NCI-H1694 (cell line): ENCODE measurements around the gene ELFN1.

ENCODE experiments used
- DNase-seq: peaks from one replicate; lab custom pipeline; 2025; lab: John Stamatoyannopoulos, UW

Gene ELFN1

GRCh38 chr7:1675673-1676549 is 5.8 kb downstream of the ELFN1 start:
- DNase-seq = no peak

- no peak for DNase-seq
Measured at GRCh38 chr7:1676550-1677078, 6.5 kb downstream of the ELFN1 start.

DNA sequence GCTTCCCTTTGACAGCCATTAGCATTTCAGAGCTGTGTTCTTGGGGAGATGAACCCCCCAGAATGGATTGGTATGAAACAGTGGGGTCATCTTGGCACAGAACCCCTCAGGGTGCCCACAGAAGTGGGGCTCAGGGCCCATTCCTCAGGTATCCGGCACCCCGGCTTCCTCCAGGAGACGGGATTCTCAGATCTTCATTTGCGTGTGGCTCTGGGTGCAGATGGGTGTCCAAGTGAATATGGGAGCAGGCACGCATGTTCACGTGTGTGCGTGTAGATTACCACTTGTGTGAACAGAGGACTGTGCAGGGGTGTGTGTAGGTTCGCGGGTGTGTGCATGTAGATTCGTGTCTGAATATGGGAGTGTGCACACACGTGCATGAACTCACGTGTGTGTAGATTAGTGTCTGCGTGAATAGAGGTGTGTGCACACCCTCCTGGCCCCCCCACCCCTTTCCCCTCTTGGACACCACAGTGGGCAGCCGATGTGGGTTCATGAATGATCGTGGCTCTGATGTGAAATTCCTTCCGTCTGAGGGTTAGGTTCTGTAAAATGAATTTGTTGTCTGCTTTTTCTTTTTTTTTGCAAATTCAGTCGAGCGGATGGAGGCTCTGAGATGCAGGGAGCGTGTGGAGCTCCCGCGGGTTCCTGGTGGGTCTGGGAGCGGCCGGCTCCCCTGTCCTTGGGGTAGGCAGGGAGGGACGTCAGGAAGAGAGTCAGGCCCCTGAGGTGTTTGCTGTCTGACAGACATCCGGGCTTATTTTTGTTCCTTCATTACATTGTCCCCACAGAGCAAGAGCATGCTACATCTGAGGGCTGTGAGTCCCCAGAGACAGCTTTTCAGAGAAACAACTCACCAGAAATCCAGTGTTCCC is 7.4 kb downstream of the ELFN1 start:
- no peak for DNase-seq

GRCh38 chr7:1678081-1678543 is 8.0 kb downstream of the ELFN1 start:
- DNase-seq = no peak

DNA sequence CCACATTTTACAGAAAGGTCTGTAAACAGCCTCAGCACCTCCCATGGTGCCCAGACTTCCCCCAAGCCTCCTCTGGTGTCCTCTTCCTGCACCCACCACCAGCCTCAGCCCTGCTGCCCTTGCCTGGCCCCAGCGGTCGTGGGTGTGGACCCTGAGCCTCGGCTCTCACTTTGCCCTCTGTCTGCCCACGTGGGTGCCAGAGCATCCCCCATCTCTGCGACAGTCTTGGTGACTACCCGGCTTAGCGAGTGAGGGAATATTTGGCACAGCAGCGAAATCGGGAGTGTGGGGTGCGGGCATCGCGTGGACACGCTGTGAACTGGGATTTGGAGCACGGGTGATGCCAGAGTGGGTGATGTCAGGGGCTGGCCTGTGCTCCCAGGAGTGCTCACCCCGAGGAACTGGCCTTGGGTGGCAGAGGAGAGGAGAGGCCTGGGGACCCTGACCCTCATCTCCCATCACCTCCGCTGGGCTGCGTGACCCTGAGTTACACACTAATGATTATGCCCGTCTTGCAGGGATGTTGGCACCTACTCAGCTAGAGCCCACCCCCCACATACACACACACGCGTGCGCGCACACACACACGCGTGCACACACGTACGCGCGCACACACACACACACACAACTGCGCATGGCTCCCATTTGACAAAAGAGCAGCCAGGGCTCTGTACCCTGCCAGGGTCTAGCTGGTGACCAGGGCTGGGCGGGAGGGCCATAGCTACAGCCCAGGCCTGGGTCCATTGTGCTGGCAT is 8.7 kb downstream of the ELFN1 start:
- DNase-seq = no peak

DNA sequence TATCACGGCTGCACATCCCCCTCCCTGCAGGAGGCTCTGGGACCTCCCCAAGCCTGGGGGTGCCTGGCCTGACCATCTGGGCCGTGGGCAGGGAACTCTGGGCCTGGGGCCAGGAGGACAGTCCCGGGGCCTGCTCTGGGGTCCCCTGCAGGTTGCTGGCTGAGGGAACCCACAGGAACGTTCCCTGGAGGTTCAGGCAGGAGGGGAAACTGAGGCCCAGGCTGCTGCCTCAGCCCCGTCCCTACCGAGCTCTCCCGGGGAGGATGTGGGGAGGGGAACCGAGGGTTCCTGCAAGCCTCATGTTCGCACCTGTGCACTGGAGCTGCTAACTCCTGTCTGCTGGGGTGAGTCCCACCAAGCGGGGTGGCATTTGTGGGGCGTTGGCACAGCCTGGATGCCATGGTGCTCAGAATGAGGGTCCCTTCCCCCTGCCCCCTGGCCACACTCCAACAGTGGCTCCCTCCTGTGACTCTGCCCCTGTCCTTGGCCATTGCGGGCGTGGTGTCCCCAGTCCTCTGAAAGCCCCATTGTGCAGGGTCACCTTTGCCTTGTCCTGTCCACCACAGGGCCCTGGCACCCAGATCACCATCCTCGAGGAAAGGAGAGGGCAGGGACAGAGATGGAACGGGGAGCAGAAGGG is 9.4 kb downstream of the ELFN1 start:
- DNase-seq = no peak

DNA sequence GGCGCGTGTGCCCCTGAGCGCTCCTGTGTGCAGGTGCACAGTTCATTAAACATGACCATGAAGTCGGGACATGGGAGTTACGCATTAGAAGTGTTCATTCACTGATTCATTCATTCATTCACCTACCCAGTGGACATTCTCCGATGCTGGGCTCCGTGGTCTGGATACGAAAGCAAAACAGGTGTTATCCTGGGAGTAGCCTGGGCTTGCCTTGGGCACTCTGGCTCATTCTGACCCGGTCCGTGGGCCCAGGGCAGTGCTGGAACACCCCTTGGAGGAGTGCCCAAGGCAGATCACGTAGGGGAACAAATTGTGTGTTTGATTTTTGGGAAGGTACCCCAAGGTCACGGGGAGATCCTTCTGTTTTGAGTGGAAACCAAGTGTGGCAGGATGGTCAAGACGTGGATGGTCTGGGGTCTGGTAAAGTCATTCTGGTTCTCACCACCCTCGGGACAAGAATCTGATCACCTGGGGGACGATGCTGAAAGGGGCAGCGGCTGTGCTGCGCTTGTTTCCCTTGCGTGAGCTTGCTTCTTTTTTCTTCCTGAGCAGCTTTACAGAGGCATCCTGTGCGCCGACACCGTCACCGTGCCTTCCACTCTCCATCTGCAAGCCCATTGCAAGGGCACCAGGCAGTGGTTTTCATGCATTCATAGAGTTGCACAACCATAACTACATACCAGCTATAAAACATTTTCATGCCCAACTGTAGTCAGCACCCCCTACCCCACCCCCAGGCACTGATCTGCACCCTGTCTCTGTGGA is 10.1 kb downstream of the ELFN1 start:
- DNase-seq = no peak

- DNase-seq = no peak
Measured at GRCh38 chr7:1681581-1681980, 11.5 kb downstream of the ELFN1 start.

DNA sequence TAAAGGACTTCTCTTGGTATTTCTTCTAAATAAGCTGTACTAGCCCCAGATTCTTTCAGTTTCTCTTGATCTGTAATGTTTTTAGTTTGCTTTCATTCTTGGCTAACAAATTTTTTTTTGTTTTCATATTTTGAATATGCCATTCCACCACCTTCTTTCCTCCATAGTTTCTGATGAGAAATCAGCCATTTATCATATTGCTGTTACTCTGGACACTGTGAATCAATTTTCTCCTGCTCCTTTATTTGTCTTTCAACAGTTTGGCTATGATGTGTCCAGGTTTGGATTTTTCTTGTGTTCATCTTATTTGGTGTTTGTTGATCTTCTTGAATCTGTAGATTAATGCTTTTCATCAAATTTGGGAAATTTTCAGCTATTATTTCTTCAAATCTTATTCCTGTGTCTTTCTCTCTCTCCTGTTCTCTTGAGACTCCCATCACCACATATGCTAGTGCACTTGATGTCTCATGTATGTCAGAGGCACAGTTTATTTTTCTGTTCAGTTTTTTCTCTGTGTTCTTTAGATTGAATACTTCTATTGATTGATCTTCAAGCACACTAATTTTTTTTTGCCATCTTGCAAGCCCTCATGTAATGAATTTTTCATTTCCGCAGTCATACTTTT is 15.0 kb downstream of the ELFN1 start:
- DNase-seq = no peak

DNA sequence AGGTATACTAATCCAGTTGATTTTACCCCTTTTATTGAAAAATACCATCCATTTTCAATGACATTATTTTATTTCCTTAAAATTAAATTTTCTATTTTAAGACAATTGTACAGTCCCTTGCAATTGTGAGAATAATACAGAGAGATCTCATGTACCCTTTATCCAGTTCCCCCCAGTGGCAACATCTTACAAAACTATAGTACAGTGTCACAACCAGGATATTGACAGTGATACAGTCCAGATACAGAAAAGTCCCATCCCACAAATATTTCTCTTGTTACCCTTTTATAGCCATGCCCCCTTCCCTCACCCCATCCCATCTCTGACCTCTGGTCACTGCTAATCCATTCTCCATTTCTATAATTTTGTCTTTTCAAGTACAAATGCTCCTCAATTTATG is 18.5 kb downstream of the ELFN1 start:
- DNase-seq = no peak

- no peak for DNase-seq
Measured at GRCh38 chr7:1689311-1689710, 19.2 kb downstream of the ELFN1 start.

GRCh38 chr7:1690359-1690958 is 20.4 kb downstream of the ELFN1 start:
- no peak for DNase-seq

DNA sequence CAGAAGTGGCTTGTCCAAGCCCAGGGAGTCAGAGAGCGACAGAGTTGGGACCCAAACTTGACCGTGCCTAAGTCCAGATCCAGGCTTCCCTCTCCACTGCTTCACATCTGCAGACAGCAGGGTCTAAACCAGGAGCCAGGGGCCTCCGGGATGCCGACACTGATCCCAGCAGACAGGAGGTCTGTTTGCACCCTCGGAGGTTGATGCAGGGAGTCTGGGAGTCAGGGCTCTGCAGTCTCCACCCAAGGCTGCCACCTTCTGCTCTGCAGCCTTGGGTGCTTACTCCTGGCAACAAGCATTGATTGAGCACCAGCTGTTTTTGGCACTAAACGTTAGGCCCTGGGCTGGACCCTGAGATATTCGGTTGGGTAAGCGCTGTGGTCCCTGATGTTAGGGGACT is 21.0 kb downstream of the ELFN1 start:
- DNase-seq = no peak

GRCh38 chr7:1691601-1692514 is 21.8 kb downstream of the ELFN1 start:
- DNase-seq = no peak

DNA sequence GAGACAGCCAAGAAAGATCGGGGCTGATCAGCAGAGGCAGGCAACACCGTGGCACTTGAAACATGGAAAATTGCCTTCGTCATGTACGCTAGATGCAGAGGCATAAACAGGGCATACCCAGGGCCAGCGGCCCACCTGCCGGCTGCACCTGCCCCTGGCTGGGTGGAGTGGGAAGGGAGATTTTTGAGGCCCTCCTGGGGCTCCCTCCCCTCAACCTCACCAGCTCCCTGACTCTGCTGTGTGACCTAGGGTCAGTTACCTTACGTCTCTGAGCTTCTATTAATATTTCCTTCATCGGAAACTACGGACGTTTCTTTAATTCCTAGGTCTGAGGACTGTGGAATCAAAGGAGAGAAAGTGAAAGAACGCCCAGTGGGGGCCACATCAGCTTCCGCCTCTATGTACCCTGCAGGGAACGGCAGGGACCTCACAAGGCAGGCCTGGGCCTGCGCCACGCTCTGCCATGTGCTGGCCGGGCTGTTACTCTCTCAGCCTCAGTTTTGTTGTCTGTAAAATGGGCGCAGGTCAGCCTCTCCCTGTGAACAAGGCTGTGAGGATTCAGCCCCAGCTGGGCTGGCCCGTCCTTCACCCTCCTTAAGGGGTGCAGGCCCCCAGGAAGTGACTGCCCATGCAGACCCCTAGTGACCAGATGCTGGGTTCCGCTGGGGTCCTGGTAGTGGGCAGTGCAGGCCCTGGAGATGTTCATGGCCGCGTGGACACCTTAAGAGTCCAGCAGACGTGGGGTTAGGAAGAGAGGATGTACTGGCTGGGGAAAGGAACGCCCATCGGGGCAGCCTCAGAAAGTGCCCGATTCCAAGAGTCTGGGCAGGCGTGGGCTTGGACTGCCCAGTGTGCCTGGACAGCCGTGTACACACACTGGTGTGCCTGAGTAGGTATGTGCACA is 22.7 kb downstream of the ELFN1 start:
- DNase-seq = no peak

DNA sequence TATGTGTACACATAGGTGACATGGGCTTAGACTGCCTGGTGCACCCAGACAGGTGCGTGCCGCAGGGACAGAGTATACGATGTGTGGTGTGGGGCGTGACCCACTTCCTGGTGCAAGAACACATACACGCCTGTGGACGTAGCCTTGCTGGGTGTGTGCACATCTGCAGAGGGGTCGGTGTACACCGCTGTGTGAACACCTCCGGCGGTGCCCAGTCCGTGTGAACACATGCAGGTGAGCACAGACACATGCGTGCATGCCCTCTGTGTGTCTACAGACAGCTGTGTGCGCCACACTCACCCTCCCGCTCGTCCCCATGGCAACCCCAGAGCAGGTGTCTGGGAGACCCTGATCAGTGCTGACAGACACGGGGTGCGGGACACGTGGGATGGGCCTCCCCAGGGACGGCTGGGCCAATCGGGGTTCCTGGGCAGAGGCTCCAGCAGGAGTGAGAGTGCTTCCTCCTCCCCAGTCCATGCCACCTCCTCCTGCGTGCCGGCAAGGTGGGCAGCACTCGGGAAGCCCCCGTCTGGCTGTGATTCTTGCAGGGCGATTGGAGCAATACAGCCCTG is 23.4 kb downstream of the ELFN1 start:
- no peak for DNase-seq

DNA sequence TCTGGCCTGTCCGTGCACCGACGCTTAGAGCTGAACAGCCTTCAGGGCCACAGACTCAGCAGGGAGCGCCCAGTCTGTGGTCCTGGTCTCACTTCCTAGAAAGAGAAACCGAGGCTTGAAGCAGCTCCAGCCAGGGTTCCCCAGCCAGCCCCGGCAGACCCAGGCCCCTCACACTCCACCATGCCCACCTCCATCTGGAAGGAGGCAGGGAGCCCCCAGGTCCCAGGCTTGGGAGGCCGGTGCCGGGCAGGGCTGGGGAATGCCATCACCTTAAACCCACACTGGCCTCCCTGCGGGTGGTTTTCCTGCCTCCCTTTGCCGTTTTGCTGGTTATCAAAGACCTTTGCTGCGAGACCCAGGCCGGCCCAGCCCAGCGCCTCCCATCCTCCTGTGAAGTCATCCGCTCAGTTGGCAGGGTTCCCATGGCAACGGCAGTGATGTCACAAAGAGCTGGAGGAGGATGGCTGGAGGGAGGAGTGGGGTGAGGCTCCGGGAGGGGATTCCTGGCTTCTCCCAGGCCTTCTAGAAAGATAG is 24.0 kb downstream of the ELFN1 start:
- DNase-seq = no peak
